ENCODE data around the gene CNTNAP2. TPM values are rescaled to one million over a fixed set of nuclear protein-coding genes. Genes with fewer than 3 reads are reported as not detected.

CNTNAP2 gene
- total and polyA plus RNA-seq, 9 of the 15 experiments (the other 6 are each of a cell fraction or from before 2014, with no cell fraction given): 0.04 to 0.62 (median 0.09) TPM; not detected in 4

- intact Hi-C loops (cut with micrococcal nuclease) (loop anchor here (5.0 kb wide), 1 partner anchor 1670 kb away; no protein-coding TSS in a partner anchor), in situ Hi-C loops (cut with MboI) (no loop called here)
- H3K4me3 ChIP-seq: no peak overlapping the region
- H3K9me1 ChIP-seq (ENCODE audit: control insufficient read depth, insufficient read depth, low read length): no peaks in the 10 kb centered on the region
- BruUV-seq (replicated peaks): no TSS peak
- no peaks in the 10 kb centered on the region for H3K36me3 ChIP-seq (ENCODE audit: control insufficient read depth, insufficient read depth, low read length)
- no peak overlapping the region for H3K9ac ChIP-seq (ENCODE audit: insufficient read depth in 1 of 2, low read depth in 2 of 2, low read length in 2 of 2)
- FAIRE-seq (no peak), ATAC-seq (no peak), DNase-seq (ENCODE audit: extremely low read depth in 1 of 4, low spot score in 3 of 4) (no peak)
- no peaks in the 10 kb centered on the region for H3K79me2 ChIP-seq (ENCODE audit: control insufficient read depth, insufficient read depth, low read length)
- TF ChIP-seq FIP1L1 (IDR thresholded peaks at IDR 0.05; ENCODE audit: low read depth, low read length, poor library complexity, severe bottlenecking): no peak
- TF ChIP-seq PML (IDR thresholded peaks at IDR 0.05; ENCODE audit: low read length): no peak
- TF ChIP-seq PHF21A (IDR thresholded peaks at IDR 0.05; ENCODE audit: borderline replicate concordance, low read depth): no peak
- TF ChIP-seq TCF7 (IDR thresholded peaks at IDR 0.05; ENCODE audit: borderline replicate concordance): no peak
- TF ChIP-seq ARID1B (IDR thresholded peaks at IDR 0.05): no peak
- TF ChIP-seq RFX1 (IDR thresholded peaks at IDR 0.05): no peak
- TF ChIP-seq ZNF707 (CRISPR knock-in tag; conservative IDR thresholded peaks at IDR 0.05): no peak
- no peak for TF ChIP-seq SOX6 (IDR thresholded peaks at IDR 0.05)
- TF ChIP-seq CBFA2T3 (IDR thresholded peaks at IDR 0.05): no peak
- TF ChIP-seq HIVEP1 (CRISPR knock-in tag; IDR thresholded peaks at IDR 0.05): no peak
- TF ChIP-seq EHMT2 (IDR thresholded peaks at IDR 0.05): no peak
- TF ChIP-seq BRD9 (IDR thresholded peaks at IDR 0.05; ENCODE audit: low read depth, partially characterized antibody): no peak
- POLR2A ChIA-PET: no interaction called here
- H3K27me3 ChIP-seq (ENCODE audit: control insufficient read depth in 2 of 2, insufficient read depth in 2 of 2, low read length in 2 of 2): no peaks in the 10 kb centered on the region
- H3K4me1 ChIP-seq (replicated peaks in 1 of 2; ENCODE audit: control insufficient read depth in 2 of 2, insufficient read depth in 2 of 2, low read length in 2 of 2): no peaks in the 10 kb centered on the region
- H3K27ac ChIP-seq (ENCODE audit: extremely low read depth, low read depth, low read length): no peak overlapping the region
- CTCF ChIA-PET (ENCODE audit: low intra/inter-chr PET ratio): no interaction called here
- no peak overlapping the region for H3K4me2 ChIP-seq (ENCODE audit: insufficient read depth, low read length)
- no peaks in the 10 kb centered on the region for H4K20me1 ChIP-seq (replicated peaks; ENCODE audit: control insufficient read depth, insufficient read depth, low read length)
- 0% methylated on average over 2 of the region's 2 CpGs for WGBS (ENCODE audit: insufficient coverage, low coverage, missing lambda C conversion rate)
- H3K9me3 ChIP-seq (replicated peaks; ENCODE audit: control insufficient read depth, insufficient read depth, low read depth, low read length): no peaks in the 10 kb centered on the region
- H2AFZ ChIP-seq (ENCODE audit: low read depth, low read length): no peak overlapping the region
Observed at GRCh38 chr7:146862415-146862814, 745.8 kb downstream of the CNTNAP2 start.
